Activated effector memory CD4-positive, alpha-beta T cell treated with anti-CD3 and anti-CD28 coated beads, Interleukin-2, amount 50 U/mL, for 16 hours (primary cell): ENCODE results near the gene TLDC2.
"Not testable (repeated sequence)": the region's sequence is repeated elsewhere in the genome, so short reads cannot be mapped to it uniquely, and the experiment has no call there.

ENCODE experiments used
- DNase-seq: peaks from one replicate; pipeline ENCODE4 v3.0.0-alpha.2; 2020

TLDC2 gene

GRCh38 chr20:36916199-36916598 is 40.3 kb downstream of the TLDC2 start:
- no peak for DNase-seq

DNA sequence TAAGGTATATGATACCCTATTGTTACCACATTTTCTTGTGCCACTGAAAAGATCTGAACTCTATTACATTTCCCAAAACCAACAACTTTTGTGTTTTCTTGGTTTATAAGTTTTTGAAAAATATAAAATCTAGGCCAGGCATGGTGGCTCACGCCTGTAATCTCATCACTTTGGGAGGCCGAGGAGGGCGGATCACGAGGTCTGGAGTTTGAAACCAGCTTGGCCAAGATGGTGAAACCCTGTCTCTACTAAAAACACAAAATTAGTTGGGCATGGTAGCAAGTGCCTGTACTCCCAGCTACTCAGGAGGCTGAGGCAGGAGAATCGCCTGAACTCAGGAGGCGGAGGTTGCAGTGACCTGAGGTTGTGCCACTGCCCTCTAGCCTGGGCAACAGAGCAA is 41.3 kb downstream of the TLDC2 start:
- DNase-seq = no peak

DNA sequence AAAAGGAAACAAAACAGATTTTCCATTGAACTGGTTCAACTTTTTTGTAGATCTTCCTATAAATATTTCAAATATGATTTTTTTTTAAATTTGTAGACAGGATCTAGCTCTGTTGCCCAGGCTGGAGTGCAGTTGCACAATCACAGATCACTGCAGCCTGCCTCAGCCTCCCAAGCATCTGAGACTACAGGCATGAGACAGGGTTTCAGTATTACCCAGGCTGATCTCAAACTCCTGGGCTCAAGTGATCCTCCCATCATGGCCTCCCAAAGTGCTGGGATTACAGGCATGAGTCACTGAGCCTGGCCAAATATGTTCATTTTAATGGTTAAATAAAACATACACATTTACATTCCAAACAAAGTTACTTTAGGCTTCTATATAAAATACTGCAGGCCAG is 42.0 kb downstream of the TLDC2 start:
- no peak for DNase-seq

GRCh38 chr20:36919715-36920333 is 43.9 kb downstream of the TLDC2 start:
- peak; percentile 27 for DNase-seq

GRCh38 chr20:36920334-36920730 is 44.4 kb downstream of the TLDC2 start:
- DNase-seq = no peak

GRCh38 chr20:36924167-36925045 is 48.5 kb downstream of the TLDC2 start:
- no peak for DNase-seq

DNA sequence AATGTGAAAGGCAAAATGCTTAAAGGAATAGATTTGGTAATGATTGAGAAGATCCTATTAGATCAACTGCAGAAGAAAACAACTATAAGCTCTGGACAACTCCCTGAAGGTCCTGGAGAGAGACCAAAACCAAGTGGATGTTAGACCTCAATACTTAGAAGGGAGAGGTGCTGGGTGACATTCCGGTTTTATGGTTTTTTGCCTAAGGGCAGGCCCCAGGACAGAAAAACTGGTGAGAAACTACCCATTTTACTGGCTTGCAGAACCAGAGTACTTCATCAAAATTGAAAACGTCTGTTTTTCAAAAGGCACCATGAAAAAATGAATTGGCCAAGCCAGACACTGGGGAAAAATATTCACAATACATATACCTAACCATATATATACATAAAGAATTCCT is 49.3 kb downstream of the TLDC2 start:
- no peak for DNase-seq

GRCh38 chr20:36926653-36927200 is 50.8 kb downstream of the TLDC2 start:
- DNase-seq = no peak

- no peak for DNase-seq
Measured at GRCh38 chr20:36927704-36928103, 51.8 kb downstream of the TLDC2 start.

- no peak for DNase-seq
Measured at GRCh38 chr20:36929290-36929689, 53.4 kb downstream of the TLDC2 start.

GRCh38 chr20:36929691-36930090 is 53.8 kb downstream of the TLDC2 start:
- DNase-seq = no peak

GRCh38 chr20:36932067-36932466 is 56.1 kb downstream of the TLDC2 start:
- DNase-seq = not testable (repeated sequence)

- no peak for DNase-seq
Measured at GRCh38 chr20:36932476-36933426, 56.8 kb downstream of the TLDC2 start.

GRCh38 chr20:36933571-36933970 is 57.6 kb downstream of the TLDC2 start:
- DNase-seq = not testable (repeated sequence)

- DNase-seq = no peak
Measured at GRCh38 chr20:36936341-36936740, 60.4 kb downstream of the TLDC2 start.

DNA sequence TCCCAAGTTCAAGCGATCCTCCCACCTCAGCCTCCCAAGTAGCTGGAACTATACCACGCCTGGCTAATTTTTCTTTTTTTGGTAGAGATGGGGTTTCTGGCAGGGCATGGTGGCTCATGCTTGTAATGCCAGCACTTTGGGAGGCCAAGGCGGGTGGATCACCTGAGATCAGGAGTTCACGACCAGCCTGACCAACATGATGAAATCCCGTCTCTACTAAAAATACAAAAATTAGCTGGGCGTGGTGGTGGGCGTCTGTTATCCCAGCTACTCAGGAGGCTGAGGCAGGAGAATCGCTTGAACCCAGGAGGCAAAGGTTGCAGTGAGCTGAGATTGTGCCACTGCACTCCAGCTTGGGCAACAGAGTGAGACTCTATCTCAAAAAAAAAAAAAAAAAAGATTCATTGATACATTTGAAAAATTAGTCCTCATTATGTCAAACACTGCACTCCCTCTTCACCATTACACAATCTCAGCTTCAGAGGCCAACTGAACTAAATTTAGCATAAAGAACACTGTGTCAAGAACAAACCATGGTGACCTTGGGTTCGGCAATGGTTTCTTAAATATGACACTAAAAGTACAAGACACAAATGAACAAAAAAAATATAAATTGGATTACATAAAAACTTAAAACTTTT is 60.9 kb downstream of the TLDC2 start:
- not testable (repeated sequence) for DNase-seq

- DNase-seq = no peak
Measured at GRCh38 chr20:36937402-36937770, 61.4 kb downstream of the TLDC2 start.

DNA sequence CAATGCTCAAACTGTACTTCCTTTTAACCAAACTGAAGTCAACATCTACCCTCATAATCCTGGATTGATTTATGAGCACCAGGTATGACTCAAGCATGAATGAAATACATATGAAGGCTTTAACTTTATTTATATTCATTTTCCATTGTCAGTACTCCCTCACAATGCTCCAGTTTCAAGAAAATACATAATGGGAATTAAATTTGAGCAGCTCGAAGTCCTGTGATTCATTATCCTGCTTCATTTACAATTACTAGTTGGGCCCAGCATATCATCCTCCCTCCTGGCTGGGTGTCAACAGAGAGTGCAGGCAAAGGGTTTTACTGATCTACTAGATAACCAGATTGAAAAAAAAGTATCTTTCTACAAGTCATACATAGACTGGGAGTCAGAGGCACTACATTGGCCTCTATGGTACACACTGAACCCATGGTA is 65.5 kb downstream of the TLDC2 start:
- no peak for DNase-seq
